ENCODE results near the gene ZNF593. TPM values are rescaled to one million over a fixed set of nuclear protein-coding genes. Genes with fewer than 3 reads are reported as not detected.

The ZNF593 gene
- total and polyA plus RNA-seq, 2 experiments from 2014 or later = 26.2 to 108 TPM

DNA sequence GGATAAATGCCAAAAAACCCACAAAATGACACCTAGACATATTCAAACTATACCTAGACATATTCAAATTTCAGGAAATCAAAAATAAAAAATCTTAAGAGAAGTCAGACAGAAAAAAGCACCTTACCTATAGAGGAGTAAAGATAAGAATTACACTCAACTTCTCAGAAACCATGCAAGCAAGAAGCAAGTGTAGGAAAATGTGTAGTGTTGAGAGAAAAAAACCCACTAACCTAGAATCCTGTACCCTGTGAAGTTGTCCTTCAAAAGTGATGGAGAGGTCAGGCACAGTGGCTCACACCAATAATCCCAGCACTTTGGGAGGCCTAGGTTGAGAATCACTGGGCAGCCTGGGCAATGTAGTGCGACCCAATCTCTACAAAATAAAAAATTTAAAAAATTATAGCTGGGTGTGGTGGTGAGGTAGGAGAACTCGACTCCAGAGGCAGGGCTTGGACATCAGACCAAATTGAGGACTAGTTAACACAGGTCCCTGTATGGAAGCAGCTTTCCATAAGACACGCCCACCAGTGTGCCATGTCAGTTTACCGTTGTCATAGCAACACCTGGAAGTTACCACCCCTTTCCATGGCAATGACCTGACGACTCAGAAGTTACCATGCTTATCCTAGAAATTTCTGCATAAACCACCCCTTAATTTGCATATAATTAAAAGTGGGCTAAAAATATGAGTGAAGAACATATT, 37.4 kb upstream of the ZNF593 start:
- Histone ChIP-seq H3K4me1 (ENCODE audit: insufficient read depth) (no peaks in the 10 kb centered on the region), H3K36me3 (ENCODE audit: insufficient read depth) (no peaks in the 10 kb centered on the region), H2AFZ (no peak overlapping the region), H3K79me2 (replicated peaks; ENCODE audit: insufficient read depth) (no peaks in the 10 kb centered on the region), H3K27ac (ENCODE audit: low read depth) (no peak overlapping the region), H3K27me3 (ENCODE audit: insufficient read depth) (no peaks in the 10 kb centered on the region), H3F3A (replicated peaks; ENCODE audit: low read depth) (no peaks in the 10 kb centered on the region), H4K20me1 (replicated peaks; ENCODE audit: insufficient read depth) (no peaks in the 10 kb centered on the region), H3K4me3 (no peak overlapping the region), H3K4me2 (no peak overlapping the region), H3K9me2 (ENCODE audit: insufficient read depth) (no peaks in the 10 kb centered on the region)
- Mint-ChIP-seq H3K27me3 (ENCODE audit: insufficient read depth, low read depth, poor library complexity) (no peaks in the 10 kb centered on the region), H3K36me3 (ENCODE audit: low read depth) (no peaks in the 10 kb centered on the region), H3K4me3 (no peak overlapping the region), H3K4me1 (peaks cover 4% of the 10 kb centered on the region; the same call in 2 of the 3 replicates), H3K9me3 (no peaks in the 10 kb centered on the region; the same call in 2 of the 3 replicates), H3K27ac (no peak overlapping the region)
- TF ChIP-seq STAT1 (IDR thresholded peaks at IDR 0.05; ENCODE audit: unreplicated experiment) (no peak), POLR2AphosphoS5 (IDR thresholded peaks at IDR 0.05; ENCODE audit: low read depth) (no peak), NANOG (IDR thresholded peaks at IDR 0.05; ENCODE audit: borderline replicate concordance) (no peak), ZNF331 (CRISPR knock-in tag; IDR thresholded peaks at IDR 0.05; ENCODE audit: low read depth) (no peak), ZNF114 (CRISPR knock-in tag; IDR thresholded peaks at IDR 0.05) (no peak), EZH2phosphoT487 (IDR thresholded peaks at IDR 0.05; ENCODE audit: unreplicated experiment) (no peak), CREB1 (CRISPR knock-in tag; IDR thresholded peaks at IDR 0.05; ENCODE audit: low read depth) (no peak), EZH2 (IDR thresholded peaks at IDR 0.05; ENCODE audit: low read depth, unreplicated experiment) (no peak), ETS1 (IDR thresholded peaks at IDR 0.05) (no peak)
- TF ChIP-seq, protein P1, sequence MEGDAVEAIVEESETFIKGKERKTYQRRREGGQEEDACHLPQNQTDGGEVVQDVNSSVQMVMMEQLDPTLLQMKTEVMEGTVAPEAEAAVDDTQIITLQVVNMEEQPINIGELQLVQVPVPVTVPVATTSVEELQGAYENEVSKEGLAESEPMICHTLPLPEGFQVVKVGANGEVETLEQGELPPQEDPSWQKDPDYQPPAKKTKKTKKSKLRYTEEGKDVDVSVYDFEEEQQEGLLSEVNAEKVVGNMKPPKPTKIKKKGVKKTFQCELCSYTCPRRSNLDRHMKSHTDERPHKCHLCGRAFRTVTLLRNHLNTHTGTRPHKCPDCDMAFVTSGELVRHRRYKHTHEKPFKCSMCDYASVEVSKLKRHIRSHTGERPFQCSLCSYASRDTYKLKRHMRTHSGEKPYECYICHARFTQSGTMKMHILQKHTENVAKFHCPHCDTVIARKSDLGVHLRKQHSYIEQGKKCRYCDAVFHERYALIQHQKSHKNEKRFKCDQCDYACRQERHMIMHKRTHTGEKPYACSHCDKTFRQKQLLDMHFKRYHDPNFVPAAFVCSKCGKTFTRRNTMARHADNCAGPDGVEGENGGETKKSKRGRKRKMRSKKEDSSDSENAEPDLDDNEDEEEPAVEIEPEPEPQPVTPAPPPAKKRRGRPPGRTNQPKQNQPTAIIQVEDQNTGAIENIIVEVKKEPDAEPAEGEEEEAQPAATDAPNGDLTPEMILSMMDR (conservative IDR thresholded peaks at IDR 0.05; ENCODE audit: low read depth in 2 of 2) = no peak
- peak; percentile 63 for ATAC-seq
- DNase-seq (ENCODE audit: low spot score) = peak; percentile 83

- H3K4me3 Mint-ChIP-seq = no peak overlapping the region
- ATAC-seq (no peak), DNase-seq (ENCODE audit: low spot score) (no peak)
- Histone ChIP-seq H3K4me2 (no peak overlapping the region), H2AFZ (no peak overlapping the region), H3F3A (replicated peaks; ENCODE audit: low read depth) (no peaks in the 10 kb centered on the region), H3K4me3 (no peak overlapping the region), H3K27ac (ENCODE audit: low read depth) (no peak overlapping the region), H3K4me1 (ENCODE audit: insufficient read depth) (no peaks in the 10 kb centered on the region), H3K36me3 (ENCODE audit: insufficient read depth) (no peaks in the 10 kb centered on the region), H3K79me2 (replicated peaks; ENCODE audit: insufficient read depth) (no peaks in the 10 kb centered on the region), H3K27me3 (ENCODE audit: insufficient read depth) (no peaks in the 10 kb centered on the region), H3K9me2 (ENCODE audit: insufficient read depth) (no peaks in the 10 kb centered on the region), H4K20me1 (replicated peaks; ENCODE audit: insufficient read depth) (no peaks in the 10 kb centered on the region)
- H3K27ac Mint-ChIP-seq = no peak overlapping the region
- no peaks in the 10 kb centered on the region for H3K36me3 Mint-ChIP-seq (ENCODE audit: low read depth)
- H3K9me3 Mint-ChIP-seq = no peaks in the 10 kb centered on the region; the same call in 2 of the 3 replicates
- H3K4me1 Mint-ChIP-seq = no peaks in the 10 kb centered on the region; the same call in 2 of the 3 replicates
- H3K27me3 Mint-ChIP-seq (ENCODE audit: insufficient read depth, low read depth, poor library complexity) = no peaks in the 10 kb centered on the region
- TF ChIP-seq, protein P1 (conservative IDR thresholded peaks at IDR 0.05; ENCODE audit: low read depth in 2 of 2) = no peak
- TF ChIP-seq ZNF114 (CRISPR knock-in tag; IDR thresholded peaks at IDR 0.05) = no peak
- TF ChIP-seq ZNF331 (CRISPR knock-in tag; IDR thresholded peaks at IDR 0.05; ENCODE audit: low read depth) = no peak
Observed at GRCh38 chr1:26132834-26133167, 36.9 kb upstream of the ZNF593 start.
